Measurements from ENCODE around the gene ABCC4. TPM values are rescaled to one million over a fixed set of nuclear protein-coding genes. Genes with fewer than 3 reads are reported as not detected.
A peak's percentile ranks its signal among the peaks of the same experiment; 100 is the strongest.

Gene ABCC4
- total and polyA plus RNA-seq, 8 donors = 1.5 to 87.2 (median 29.7) TPM

DNA sequence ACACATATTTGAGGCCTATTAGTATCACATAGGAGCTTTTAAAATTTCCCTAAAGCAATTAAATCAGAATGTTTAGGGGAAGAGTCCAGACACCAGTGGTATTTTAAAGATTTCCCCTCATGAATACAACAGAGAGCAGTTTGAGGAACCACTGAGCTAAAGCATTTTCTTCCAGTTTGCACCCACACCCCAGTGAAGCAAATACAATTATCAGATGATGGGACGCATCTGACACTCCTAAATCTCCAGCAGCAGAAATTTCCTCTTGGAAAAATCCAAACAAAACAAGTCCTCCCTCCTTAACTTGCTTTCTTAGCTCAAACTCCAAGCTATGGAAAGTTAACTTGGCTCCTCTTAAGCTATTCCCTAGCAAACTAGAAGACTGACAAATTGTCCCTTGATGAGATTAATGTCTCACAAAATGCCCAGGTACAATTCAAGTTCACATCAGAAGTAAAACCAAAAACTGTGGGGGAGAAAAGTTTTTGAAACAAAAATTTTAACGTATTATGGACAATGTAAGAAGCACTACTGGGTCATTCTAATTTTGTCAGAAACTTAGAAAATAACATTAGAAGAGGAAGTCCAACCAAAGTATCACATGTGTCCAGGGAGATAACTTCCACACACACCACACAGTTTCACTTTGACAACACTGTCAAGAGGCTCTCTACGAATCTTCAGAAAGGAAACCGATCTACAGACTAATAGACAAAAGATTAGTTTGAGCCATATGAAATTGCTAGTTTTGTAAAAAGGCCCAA is 74.1 kb downstream of the ABCC4 start:
- DNase-seq = peak in 1 of 2 donors; percentile 28
- Histone ChIP-seq H3K9me3 (no peaks in the 10 kb centered on the region), H3K27me3 (no peaks in the 10 kb centered on the region), H3K27ac (peak overlapping the region in 2 of 5 donors; percentile 43 to 48), H3K36me3 (no peaks in the 10 kb centered on the region), H3K4me1 (peaks cover 0 to 14% (median 7%) of the 10 kb centered on the region in 4 donors), H3K4me3 (no peak overlapping the region)
- WGBS, 5 donors = 43 to 56% (median 50%) methylated on average over 4 of the region's 4 CpGs
- no peak for TF ChIP-seq CTCF (IDR thresholded peaks at IDR 0.05)
- TF ChIP-seq POLR2AphosphoS5 (IDR thresholded peaks at IDR 0.05) = no peak
- TF ChIP-seq EP300 (IDR thresholded peaks at IDR 0.05) = no peak
- intact Hi-C loops (cut with DNase I; ENCODE audit: low total_unique reads) = no loop called here

DNA sequence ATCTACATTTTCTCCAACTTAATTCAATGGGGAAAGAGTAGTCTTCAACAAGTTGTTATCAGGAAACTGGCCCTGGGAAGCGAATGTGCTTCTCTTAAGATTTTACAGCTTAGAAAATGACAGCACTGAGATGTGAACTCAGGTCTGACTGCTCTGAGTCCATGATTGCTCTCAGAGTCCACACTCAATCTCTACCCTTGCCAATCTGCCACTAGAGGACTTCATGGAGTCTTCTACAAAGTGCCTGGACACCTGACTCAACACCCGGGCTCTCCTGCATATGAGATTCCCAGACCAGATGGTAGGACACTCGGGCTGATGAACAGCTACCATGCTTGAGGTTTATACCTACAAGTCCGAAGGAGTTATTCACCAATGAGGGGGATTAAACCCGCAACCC is 74.8 kb downstream of the ABCC4 start:
- TF ChIP-seq POLR2A (IDR thresholded peaks at IDR 0.05) = no peak
- no peak for TF ChIP-seq POLR2AphosphoS5 (IDR thresholded peaks at IDR 0.05)
- no peak for TF ChIP-seq CTCF (IDR thresholded peaks at IDR 0.05)
- TF ChIP-seq EP300 (IDR thresholded peaks at IDR 0.05) = no peak
- WGBS, 5 donors = 78 to 85% (median 85%) methylated on average over 5 of the region's 5 CpGs
- Histone ChIP-seq H3K9me3 (no peaks in the 10 kb centered on the region), H3K27ac (peak overlapping the region in 2 of 5 donors; percentile 19 to 43), H3K27me3 (no peaks in the 10 kb centered on the region), H3K4me3 (no peak overlapping the region), H3K4me1 (peaks cover 0 to 14% (median 7%) of the 10 kb centered on the region in 4 donors), H3K36me3 (no peaks in the 10 kb centered on the region)
- intact Hi-C loops (cut with DNase I; ENCODE audit: low total_unique reads) = no loop called here
- DNase-seq = no peak

DNA sequence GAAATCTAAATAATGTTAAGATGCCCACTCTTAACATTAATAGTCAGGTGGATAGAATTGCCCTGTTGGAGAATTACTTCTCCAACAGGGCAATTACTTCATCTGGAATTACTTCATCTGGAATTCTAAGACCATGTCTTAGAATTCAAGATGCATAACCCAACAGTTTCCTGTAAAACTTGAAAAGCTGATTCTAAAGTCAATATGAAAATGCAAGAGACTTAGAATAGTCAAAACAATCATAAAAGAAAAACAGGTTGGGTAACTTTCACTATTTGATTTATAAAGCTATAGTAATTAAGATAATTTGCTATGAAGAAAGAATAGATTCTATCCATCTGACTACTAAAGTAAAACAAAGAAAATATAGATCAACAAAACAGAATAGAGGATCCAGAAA is 75.2 kb downstream of the ABCC4 start:
- Histone ChIP-seq H3K27ac (peak overlapping the region in 1 of 5 donors; percentile 19), H3K36me3 (no peaks in the 10 kb centered on the region), H3K4me1 (peaks cover 0 to 14% (median 7%) of the 10 kb centered on the region in 4 donors), H3K27me3 (no peaks in the 10 kb centered on the region), H3K9me3 (no peaks in the 10 kb centered on the region), H3K4me3 (no peak overlapping the region)
- peak in 1 of 2 donors; percentile 54 for DNase-seq
- intact Hi-C loops (cut with DNase I; ENCODE audit: low total_unique reads) = no loop called here
- TF ChIP-seq POLR2A (IDR thresholded peaks at IDR 0.05) = no peak
- no peak for TF ChIP-seq CTCF (IDR thresholded peaks at IDR 0.05)
- TF ChIP-seq EP300 (IDR thresholded peaks at IDR 0.05) = no peak
- no peak for TF ChIP-seq POLR2AphosphoS5 (IDR thresholded peaks at IDR 0.05)

DNA sequence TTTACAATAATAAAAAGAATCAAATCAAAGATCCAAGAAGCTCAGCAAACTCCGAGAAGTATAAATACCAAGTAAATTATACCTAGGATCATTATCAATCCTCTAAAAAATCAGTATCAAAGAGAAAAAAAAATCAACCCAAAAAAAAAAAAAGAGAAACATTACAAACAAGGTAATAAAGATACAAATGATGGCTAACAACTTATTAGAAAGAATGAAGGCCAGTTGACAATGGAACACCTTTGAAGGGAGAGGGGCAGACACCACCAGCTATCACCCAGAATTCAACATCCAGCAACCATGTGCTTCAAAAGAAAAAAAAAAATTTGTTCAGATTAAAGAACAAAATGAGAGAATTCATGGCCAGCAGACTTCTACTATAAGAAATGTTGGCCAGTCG is 77.2 kb downstream of the ABCC4 start:
- no peak for TF ChIP-seq EP300 (IDR thresholded peaks at IDR 0.05)
- no peak for TF ChIP-seq POLR2AphosphoS5 (IDR thresholded peaks at IDR 0.05)
- no peak for TF ChIP-seq CTCF (IDR thresholded peaks at IDR 0.05)
- TF ChIP-seq POLR2A (IDR thresholded peaks at IDR 0.05) = no peak
- no peaks in the 10 kb centered on the region for H3K9me3 ChIP-seq
- no peak overlapping the region for H3K27ac ChIP-seq
- intact Hi-C loops (cut with DNase I; ENCODE audit: low total_unique reads) = no loop called here
- peaks cover 0 to 6% (median 0%) of the 10 kb centered on the region in 4 donors for H3K36me3 ChIP-seq
- H3K27me3 ChIP-seq = no peaks in the 10 kb centered on the region
- H3K4me1 ChIP-seq = peaks cover 0 to 14% (median 7%) of the 10 kb centered on the region in 4 donors
- DNase-seq = no peak
- no peak overlapping the region for H3K4me3 ChIP-seq
- WGBS, 5 donors = 95 to 98% (median 97%) methylated on average over 2 of the region's 2 CpGs

All from stomach (tissue), 9 donors.